Stomach (tissue), 9 donors: Measurements from ENCODE around the gene ERCC4. TPM values are rescaled to one million over a fixed set of nuclear protein-coding genes. Genes with fewer than 3 reads are reported as not detected.

Source experiments
- DNase-seq, 2 donors: peaks; one replicate each; pipeline versions ENCODE4 v3.0.0 to v3.0.0-alpha.2; 2013 to 2019
- H3K27ac ChIP-seq, 5 donors: fragments of 200-600 bp in 4 of 5; sonication (generic) in 4 of 5; one replicate each; pipeline ENCODE4 v1.5.1; 2013 to 2019; ENCODE audit warnings: mild to moderate bottlenecking in 1 of 5, moderate library complexity in 1 of 5
- H3K27me3 ChIP-seq, 3 donors: fragments of 200-600 bp; sonication (generic); one replicate each; pipeline ENCODE4 v1.5.1; 2017 to 2019; ENCODE audit warnings: mixed run types in 1 of 3
- H3K36me3 ChIP-seq, 4 donors: fragments of 200-600 bp; sonication (generic); 1 replicate in 3 of 4; 2 replicates in 1 of 4; pipeline ENCODE4 v1.5.1; 2016 to 2019
- H3K4me1 ChIP-seq, 4 donors: fragments of 200-600 bp; sonication (generic); one replicate each; pipeline ENCODE4 v1.5.1; 2016 to 2019
- H3K4me3 ChIP-seq, 4 donors: fragments of 200-600 bp; sonication (generic) in 3 of 4; one replicate each; pipeline ENCODE4 v1.5.1; 2016 to 2019; ENCODE audit warnings: mild to moderate bottlenecking in 1 of 4
- H3K9me3 ChIP-seq, 4 donors: fragments of 200-600 bp; sonication (generic); one replicate each; pipeline ENCODE4 v1.5.1; 2016 to 2019
- CTCF ChIP-seq, 7 experiments: fragments of 450-650 bp in 4 of 7; fragments of 200-600 bp in 3 of 7; sonication (generic) in 3 of 7; IDR thresholded peaks; one replicate each; pipeline ENCODE4 v1.5.1; 2016 to 2019; ENCODE audit warnings: antibody characterized with exemption in 7 of 7, control low read depth in 2 of 7, mild to moderate bottlenecking in 1 of 7
- EP300 ChIP-seq: sonication (generic); formaldehyde crosslinking; IDR thresholded peaks from one replicate; pipeline ENCODE4 v1.6.1; 2017; ENCODE audit warnings: antibody characterized with exemption
- POLR2A ChIP-seq, 4 donors: fragments of 450-650 bp; IDR thresholded peaks; one replicate each; pipeline ENCODE4 v1.6.1; 2016; ENCODE audit warnings: antibody characterized with exemption in 4 of 4, control low read depth in 2 of 4, mild to moderate bottlenecking in 1 of 4, moderate library complexity in 1 of 4
- POLR2AphosphoS5 ChIP-seq, 3 donors: sonication (generic); formaldehyde crosslinking; IDR thresholded peaks; one replicate each; pipeline ENCODE4 v1.6.1; 2016; ENCODE audit warnings: antibody characterized with exemption in 3 of 3
- WGBS, 5 donors: extraction: QIAGEN DNeasy Blood & Tissue Kit in 3 of 5; methylation state at CpG; one replicate each; pipeline versions ENCODE4 v1.1.5 to v1.1.7; 2013 to 2018; 5-methylcytosine and 5-hydroxymethylcytosine counted together
- intact Hi-C: fragments of 100-400 bp; cut with DNase I; formaldehyde crosslinking; loops from one replicate; pipeline ENCODE4 v1.15.1; 2023; ENCODE audit warnings: low total_unique reads
- polyA plus RNA-seq, 3 donors: library from polyadenylated mRNA; stranded (reverse); fragments of 200-250 nt; gene quantifications; one replicate each; pipeline ENCODE4 v1.2.3, GENCODE V29; 2013
- total RNA-seq, 5 donors: library from RNA; depleted of rRNA; stranded (reverse); fragments of >200 nt; gene quantifications; one replicate each; pipeline versions ENCODE4 v1.1.0 to v1.2.3, GENCODE V29; 2014 to 2016
- donor health status: healthy with polysubstance abuse.
- donor health status: Bipolar disorder and iron deficiency.
- donor health status: healthy.

The ERCC4 gene
- total and polyA plus RNA-seq, 8 donors: 1.2 to 45.8 (median 7.7) TPM

DNA sequence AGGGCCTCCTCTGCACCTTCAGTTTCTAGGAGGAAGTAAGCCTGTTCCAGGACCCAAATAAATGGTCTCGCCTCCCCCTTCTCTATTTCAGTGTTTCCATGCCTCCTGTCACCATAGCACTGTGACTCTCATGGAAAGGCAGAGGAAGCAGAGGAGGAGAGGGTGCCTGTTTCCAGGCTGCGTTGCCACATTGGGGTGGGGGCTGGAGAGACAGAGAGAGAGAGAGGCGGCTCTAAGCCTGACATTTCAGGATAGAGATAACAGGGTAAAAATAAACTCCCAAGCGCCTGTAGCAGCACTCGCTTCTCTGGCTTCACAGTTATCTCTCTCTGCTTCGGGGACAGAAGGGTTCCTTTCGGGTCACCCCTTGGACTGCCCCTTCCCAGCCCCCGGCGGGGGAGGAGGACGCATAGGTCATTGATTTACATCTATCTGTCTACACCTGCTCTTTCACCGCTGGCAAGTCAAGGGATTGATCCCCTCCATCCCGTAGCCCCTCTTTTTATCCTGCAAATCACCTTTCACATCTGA is 80.0 kb downstream of the ERCC4 start:
- intact Hi-C loops: no loop called here

DNA sequence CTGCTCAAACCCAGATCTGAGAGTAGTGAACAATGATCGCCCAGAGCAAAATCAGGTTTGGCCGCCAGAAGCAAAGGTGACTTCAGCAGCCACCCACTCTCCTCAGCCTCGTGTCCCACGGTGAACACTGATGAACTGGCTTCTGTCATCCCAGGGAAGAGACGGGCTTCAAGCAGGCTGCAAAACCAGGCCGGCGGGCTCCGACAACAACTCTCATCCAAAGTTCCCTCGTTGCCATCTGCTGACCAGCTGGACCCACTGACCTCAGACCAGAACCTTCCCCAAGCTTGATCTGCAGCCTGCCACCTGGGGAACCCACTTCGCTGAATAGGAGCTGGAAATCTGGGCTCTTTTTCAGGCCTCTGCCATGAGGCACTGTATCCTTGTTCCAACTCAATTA is 81.6 kb downstream of the ERCC4 start:
- WGBS, 5 donors: 92 to 95% (median 95%) methylated on average over 9 to 10 of the region's 10 CpGs
- H3K4me3 ChIP-seq: no peak overlapping the region
- intact Hi-C loops: no loop called here
- no peaks in the 10 kb centered on the region for H3K36me3 ChIP-seq
- H3K9me3 ChIP-seq: no peaks in the 10 kb centered on the region
- H3K4me1 ChIP-seq: peaks cover 5 to 19% (median 11%) of the 10 kb centered on the region in 4 donors
- no peaks in the 10 kb centered on the region for H3K27me3 ChIP-seq
- TF ChIP-seq EP300 (no peak), POLR2AphosphoS5 (IDR thresholded peaks at IDR 0.05) (no peak), CTCF (IDR thresholded peaks at IDR 0.05) (no peak), POLR2A (IDR thresholded peaks at IDR 0.05) (no peak)
- no peak overlapping the region for H3K27ac ChIP-seq
- no peak for DNase-seq

More for the DNA sequence above, 80.0 kb downstream of the ERCC4 start:
- TF ChIP-seq POLR2AphosphoS5 (IDR thresholded peaks at IDR 0.05) (no peak), EP300 (no peak), POLR2A (IDR thresholded peaks at IDR 0.05) (no peak), CTCF (IDR thresholded peaks at IDR 0.05) (no peak)
- Histone ChIP-seq H3K4me1 (peaks cover 5 to 19% (median 11%) of the 10 kb centered on the region in 4 donors), H3K4me3 (no peak overlapping the region), H3K9me3 (no peaks in the 10 kb centered on the region), H3K36me3 (no peaks in the 10 kb centered on the region), H3K27ac (no peak overlapping the region), H3K27me3 (no peaks in the 10 kb centered on the region)
- DNase-seq: no peak
- 37 to 59% (median 48%) methylated on average over 11 to 12 of the region's 12 CpGs for WGBS, 5 donors

Other genes starting within 250 kb of the ERCC4 start
- 10 to 100 TPM in 4 of 5 donors, 1 to 10 TPM in 1; 9.8 to 81.6 (median 47.8) TPM for gene MRTFB, start 151.2 kb downstream of the ERCC4 start, total RNA-seq
- gene MRTFB, start 151.2 kb downstream of the ERCC4 start, polyA plus RNA-seq: 1 to 10 TPM; 4.3 to 5.1 (median 4.5) TPM